ENCODE data around the gene OR51V1. TPM values are rescaled to one million over a fixed set of nuclear protein-coding genes. Genes with fewer than 3 reads are reported as not detected.
"Not testable (repeated sequence)": the region's sequence is repeated elsewhere in the genome, so short reads cannot be mapped to it uniquely, and the experiment has no call there.

Gene OR51V1, protein sequence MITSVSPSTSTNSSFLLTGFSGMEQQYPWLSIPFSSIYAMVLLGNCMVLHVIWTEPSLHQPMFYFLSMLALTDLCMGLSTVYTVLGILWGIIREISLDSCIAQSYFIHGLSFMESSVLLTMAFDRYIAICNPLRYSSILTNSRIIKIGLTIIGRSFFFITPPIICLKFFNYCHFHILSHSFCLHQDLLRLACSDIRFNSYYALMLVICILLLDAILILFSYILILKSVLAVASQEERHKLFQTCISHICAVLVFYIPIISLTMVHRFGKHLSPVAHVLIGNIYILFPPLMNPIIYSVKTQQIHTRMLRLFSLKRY
- total RNA-seq (not detected), polyA plus RNA-seq (not detected)
- long read RNA-seq, donor 1 = 0 reads
- long read RNA-seq, donor 2 = 0 reads
- long read RNA-seq, donor 3 = 0 reads
- long read RNA-seq, donor 4 = 0 reads
- long read RNA-seq, donor 5 = 0 reads
- long read RNA-seq, donor 6 = 0 reads
- long read RNA-seq, donor 7 = 0 reads
- long read RNA-seq, donor 8 = 0 reads
- long read RNA-seq, donor 9 = 0 reads
- long read RNA-seq, donor 10 = 0 reads

DNA sequence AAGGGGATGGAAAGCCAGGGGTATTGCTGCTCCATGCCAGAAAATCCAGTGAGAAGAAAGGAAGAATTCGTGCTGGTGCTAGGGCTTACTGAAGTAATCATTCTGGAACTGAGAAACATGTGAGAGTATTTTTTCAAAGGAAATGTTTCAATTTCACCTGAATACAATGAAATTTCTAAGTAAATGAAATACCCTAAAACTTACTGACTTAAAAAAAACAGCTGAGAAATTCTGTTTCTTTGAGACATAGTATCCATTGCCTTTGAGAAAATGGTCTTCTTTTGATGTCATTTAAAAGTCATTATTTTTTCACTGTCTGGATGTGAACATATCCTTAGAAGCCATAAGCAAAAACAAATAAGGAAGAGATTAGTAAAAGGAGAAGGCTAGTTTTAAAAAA is at the start of gene OR51V1:
TSS of gene OR51V1 (minus strand) at position 101 of the 400 bp plus-strand sequence. CDS start at position 101, 0 bp downstream.
- Histone ChIP-seq H3K4me1 (no peaks in the 10 kb centered on the region), H3K4me3 (no peak within 1 kb of the TSS), H3K9me3 (no peaks in the 10 kb centered on the region), H3K36me3 (no peaks in the 10 kb centered on the region), H3K27me3 (no peaks in the 10 kb centered on the region), H3K27ac (no peak within 1 kb of the TSS)
- DNase-seq = no peak
- TF ChIP-seq EP300 (IDR thresholded peaks at IDR 0.05) (no peak), POLR2A (IDR thresholded peaks at IDR 0.05) (no peak), POLR2AphosphoS5 (IDR thresholded peaks at IDR 0.05) (no peak)
- TF ChIP-seq, protein P1, sequence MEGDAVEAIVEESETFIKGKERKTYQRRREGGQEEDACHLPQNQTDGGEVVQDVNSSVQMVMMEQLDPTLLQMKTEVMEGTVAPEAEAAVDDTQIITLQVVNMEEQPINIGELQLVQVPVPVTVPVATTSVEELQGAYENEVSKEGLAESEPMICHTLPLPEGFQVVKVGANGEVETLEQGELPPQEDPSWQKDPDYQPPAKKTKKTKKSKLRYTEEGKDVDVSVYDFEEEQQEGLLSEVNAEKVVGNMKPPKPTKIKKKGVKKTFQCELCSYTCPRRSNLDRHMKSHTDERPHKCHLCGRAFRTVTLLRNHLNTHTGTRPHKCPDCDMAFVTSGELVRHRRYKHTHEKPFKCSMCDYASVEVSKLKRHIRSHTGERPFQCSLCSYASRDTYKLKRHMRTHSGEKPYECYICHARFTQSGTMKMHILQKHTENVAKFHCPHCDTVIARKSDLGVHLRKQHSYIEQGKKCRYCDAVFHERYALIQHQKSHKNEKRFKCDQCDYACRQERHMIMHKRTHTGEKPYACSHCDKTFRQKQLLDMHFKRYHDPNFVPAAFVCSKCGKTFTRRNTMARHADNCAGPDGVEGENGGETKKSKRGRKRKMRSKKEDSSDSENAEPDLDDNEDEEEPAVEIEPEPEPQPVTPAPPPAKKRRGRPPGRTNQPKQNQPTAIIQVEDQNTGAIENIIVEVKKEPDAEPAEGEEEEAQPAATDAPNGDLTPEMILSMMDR (IDR thresholded peaks at IDR 0.05) = no peak
- 58 to 72% (median 68%) methylated on average over 1 of the region's 1 CpG for WGBS, 5 donors
- intact Hi-C loops (cut with DNase I; ENCODE audit: low total_unique reads) = no loop called here

DNA sequence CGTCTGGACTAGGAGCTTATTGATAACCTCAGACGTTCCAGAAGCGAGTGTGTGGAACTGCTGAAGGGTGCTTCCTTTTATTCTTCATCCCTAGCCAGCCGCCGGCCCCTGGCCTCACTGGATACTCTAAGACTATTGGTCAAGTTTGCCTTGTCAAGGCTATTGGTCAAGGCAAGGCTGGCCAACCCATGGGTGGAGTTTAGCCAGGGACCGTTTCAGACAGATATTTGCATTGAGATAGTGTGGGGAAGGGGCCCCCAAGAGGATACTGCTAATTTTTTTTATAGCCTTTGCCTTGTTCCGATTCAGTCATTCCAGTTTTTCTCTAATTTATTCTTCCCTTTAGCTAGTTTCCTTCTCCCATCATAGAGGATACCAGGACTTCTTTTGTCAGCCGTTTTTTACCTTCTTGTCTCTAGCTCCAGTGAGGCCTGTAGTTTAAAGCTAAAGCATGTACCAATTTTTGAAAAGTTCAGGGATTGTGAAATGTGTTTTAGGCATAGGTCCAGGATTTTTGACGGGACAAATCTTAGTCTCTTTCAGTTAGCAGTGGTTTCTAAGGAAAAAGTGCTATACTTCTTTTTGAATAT is 49.4 kb upstream of the OR51V1 start, which contains the start of gene HBG1:
TSS of gene HBG1 (minus strand) at position 51 of the 590 bp plus-strand sequence. CDS start 53 bp downstream, outside the sequence.
- H3K9me3 ChIP-seq; H3K4me1 ChIP-seq; H3K27ac ChIP-seq; H3K36me3 ChIP-seq; H3K27me3 ChIP-seq; intact Hi-C loops (cut with DNase I; ENCODE audit: low total_unique reads); H3K4me3 ChIP-seq; DNase-seq: not testable (repeated sequence)
- 66 to 88% (median 82%) methylated on average over 2 to 4 of the region's 9 CpGs for WGBS, 5 donors

DNA sequence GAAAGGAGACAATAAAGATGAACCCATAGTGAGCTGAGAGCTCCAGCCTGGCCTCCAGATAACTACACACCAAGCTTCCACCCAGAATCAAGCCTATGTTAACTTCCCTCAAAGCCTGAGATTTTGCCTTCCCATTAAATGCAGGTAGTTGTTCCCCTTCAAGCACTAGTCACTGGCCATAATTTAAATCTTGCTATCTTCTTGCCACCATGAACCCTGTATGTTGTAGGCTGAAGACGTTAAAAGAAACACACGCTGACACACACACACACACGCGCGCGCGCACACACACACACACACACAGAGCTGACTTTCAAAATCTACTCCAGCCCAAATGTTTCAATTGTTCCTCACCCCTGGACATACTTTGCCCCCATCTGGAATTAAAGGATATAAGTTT is 48.0 kb upstream of the OR51V1 start:
- H3K4me1 ChIP-seq; DNase-seq; H3K27me3 ChIP-seq; H3K9me3 ChIP-seq; H3K27ac ChIP-seq; H3K36me3 ChIP-seq; H3K4me3 ChIP-seq; intact Hi-C loops (cut with DNase I; ENCODE audit: low total_unique reads): not testable (repeated sequence)
- WGBS, 5 donors = 24 to 90% (median 70%) methylated on average over 7 of the region's 7 CpGs

DNA sequence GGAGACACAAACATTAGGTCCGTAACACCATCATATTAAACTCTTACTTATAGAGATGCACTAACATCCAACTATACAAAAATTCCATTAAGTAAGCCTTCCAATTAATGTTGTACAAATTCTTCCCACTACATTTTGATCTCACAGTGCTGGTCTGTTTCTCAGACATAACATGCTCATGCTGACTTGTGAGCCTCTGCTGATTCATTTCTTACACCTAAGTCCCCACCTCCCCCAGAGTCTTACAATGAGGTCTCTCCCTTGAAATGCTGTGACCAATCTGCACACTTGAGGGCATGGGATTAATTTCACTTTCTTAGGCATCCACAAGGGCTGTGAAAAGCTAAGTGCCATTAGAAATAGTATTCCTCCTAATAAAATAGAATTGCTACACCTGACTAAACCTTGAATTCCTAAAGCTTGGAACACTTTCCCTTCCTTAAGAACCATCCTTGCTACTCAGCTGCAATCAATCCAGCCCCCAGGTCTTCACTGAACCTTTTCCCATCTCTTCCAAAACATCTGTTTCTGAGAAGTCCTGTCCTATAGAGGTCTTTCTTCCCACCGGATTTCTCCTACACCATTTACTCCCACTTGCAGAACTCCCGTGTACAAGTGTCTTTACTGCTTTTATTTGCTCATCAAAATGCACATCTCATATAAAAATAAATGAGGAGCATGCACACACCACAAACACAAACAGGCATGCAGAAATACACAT is 47.1 kb upstream of the OR51V1 start:
- H3K4me3 ChIP-seq = no peak overlapping the region
- H3K4me1 ChIP-seq = no peaks in the 10 kb centered on the region
- no peak for DNase-seq
- TF ChIP-seq POLR2A (IDR thresholded peaks at IDR 0.05) (no peak), POLR2AphosphoS5 (IDR thresholded peaks at IDR 0.05) (no peak), EP300 (IDR thresholded peaks at IDR 0.05) (no peak)
- TF ChIP-seq, protein P1 (IDR thresholded peaks at IDR 0.05) = no peak
- intact Hi-C loops (cut with DNase I; ENCODE audit: low total_unique reads) = no loop called here
- H3K27ac ChIP-seq = no peak overlapping the region
- H3K36me3 ChIP-seq = no peaks in the 10 kb centered on the region
- no peaks in the 10 kb centered on the region for H3K9me3 ChIP-seq
- no peaks in the 10 kb centered on the region for H3K27me3 ChIP-seq
- 80 to 90% (median 86%) methylated on average over 3 of the region's 3 CpGs for WGBS, 5 donors

DNA sequence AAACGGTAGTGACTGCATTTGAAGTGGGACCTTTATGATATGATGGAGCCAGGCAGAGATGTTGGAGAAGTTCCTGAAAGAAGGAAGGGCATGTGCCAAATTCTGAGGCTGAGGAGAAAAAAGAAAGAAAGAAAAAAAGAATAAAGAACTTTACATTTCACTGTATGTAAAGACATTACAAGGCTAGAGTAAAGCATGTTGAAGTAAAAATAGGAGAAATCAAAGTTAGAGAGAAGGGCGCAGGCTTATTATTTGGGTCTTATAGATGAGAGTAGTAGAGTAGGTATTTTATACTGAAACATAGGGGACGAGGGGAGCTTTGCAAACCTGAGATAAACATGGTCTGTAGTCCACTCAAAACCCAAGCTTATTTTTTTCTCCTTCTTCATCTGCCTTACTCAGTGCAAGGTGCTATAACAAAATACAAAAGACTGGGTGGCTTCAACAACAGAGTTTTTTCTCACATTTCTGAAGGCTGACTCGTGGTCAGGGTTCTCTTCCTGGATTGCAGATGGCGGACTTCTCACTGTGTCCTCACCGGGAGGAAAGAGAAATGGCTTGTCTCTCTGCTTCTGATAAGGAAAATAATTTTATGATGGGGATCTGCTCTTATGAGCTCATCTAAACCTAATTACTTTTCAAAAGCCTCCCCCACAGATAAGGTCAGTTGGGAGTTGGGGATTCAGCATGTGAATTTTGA is 46.4 kb upstream of the OR51V1 start:
- no peak for DNase-seq
- 67 to 77% (median 73%) methylated on average over 6 of the region's 6 CpGs for WGBS, 5 donors
- no peaks in the 10 kb centered on the region for H3K36me3 ChIP-seq
- intact Hi-C loops (cut with DNase I; ENCODE audit: low total_unique reads) = no loop called here
- no peaks in the 10 kb centered on the region for H3K27me3 ChIP-seq
- H3K9me3 ChIP-seq = no peaks in the 10 kb centered on the region
- no peaks in the 10 kb centered on the region for H3K4me1 ChIP-seq
- H3K4me3 ChIP-seq = no peak overlapping the region
- no peak overlapping the region for H3K27ac ChIP-seq
- TF ChIP-seq POLR2AphosphoS5 (IDR thresholded peaks at IDR 0.05) = no peak
- TF ChIP-seq, protein P1 (IDR thresholded peaks at IDR 0.05) = no peak
- TF ChIP-seq POLR2A (IDR thresholded peaks at IDR 0.05) = no peak
- TF ChIP-seq EP300 (IDR thresholded peaks at IDR 0.05) = no peak
